ENCODE measurements around the gene FMN2.

GRCh38 chr1:240515505-240515904 is 423.8 kb downstream of the FMN2 start:
- TF ChIP-seq CTCF (IDR thresholded peaks at IDR 0.05) (no peak), EZH2phosphoT487 (IDR thresholded peaks at IDR 0.05) (no peak)
